ENCODE results near the gene KLHDC7B.

The KLHDC7B gene

DNA sequence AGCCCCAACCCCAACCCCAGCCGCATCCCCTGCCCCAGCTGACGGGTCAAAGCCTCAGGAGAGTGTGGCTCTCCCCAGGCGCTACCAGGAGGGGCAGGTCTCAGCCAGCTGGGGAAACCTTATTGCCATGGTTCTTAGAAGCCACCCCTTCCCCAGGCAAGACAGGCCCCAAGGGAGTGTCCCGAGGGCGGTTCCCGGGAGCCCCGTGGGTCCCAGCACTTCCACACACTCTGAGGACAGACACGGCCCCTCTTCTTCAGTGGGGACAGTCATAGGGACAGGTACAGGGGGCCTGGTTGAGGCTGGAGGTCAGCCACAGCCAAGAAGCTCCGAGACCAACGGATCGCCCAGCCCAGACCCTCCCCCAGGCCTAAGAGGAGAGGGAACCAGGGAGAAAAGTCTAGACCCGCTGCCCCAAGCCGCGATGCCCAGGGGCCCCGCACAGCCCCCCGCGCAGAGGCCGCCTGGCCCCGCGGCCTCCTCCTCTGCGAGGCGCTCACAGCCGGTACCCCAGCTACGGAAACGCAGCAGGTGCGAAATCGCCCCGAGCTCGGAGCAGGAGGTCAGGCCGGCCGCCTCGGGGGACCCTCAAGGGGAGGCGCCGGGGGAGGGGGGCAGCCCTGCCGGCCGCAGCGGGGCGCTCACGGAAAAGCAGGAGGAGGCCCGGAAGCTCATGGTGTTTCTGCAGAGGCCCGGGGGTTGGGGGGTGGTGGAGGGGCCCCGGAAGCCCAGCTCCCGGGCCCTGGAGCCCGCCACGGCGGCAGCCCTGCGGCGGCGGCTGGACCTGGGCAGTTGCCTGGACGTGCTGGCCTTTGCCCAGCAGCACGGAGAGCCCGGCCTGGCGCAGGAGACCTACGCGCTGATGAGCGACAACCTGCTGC, 2.6 kb downstream of the KLHDC7B start:
- Histone ChIP-seq H3K4me1 (ENCODE audit: control insufficient read depth, insufficient read depth, low read length, poor library complexity, severe bottlenecking) (peaks cover 39% of the 10 kb centered on the region), H3K27me3 (replicated peaks; ENCODE audit: control insufficient read depth, insufficient read depth, low read length, poor library complexity, severe bottlenecking) (no peaks in the 10 kb centered on the region), H3K9me3 (ENCODE audit: control insufficient read depth, low read length) (no peaks in the 10 kb centered on the region), H3K27ac (ENCODE audit: insufficient read depth, low read length, poor library complexity, severe bottlenecking) (peak overlapping the region; percentile 73), H3K4me3 (ENCODE audit: insufficient read depth, low read depth, low read length, poor library complexity, severe bottlenecking) (peak overlapping the region; percentile 79), H3K36me3 (ENCODE audit: control insufficient read depth, insufficient read depth, low read length) (no peaks in the 10 kb centered on the region)
- DNase-seq: peak in 1 of 3 donors; percentile 51

DNA sequence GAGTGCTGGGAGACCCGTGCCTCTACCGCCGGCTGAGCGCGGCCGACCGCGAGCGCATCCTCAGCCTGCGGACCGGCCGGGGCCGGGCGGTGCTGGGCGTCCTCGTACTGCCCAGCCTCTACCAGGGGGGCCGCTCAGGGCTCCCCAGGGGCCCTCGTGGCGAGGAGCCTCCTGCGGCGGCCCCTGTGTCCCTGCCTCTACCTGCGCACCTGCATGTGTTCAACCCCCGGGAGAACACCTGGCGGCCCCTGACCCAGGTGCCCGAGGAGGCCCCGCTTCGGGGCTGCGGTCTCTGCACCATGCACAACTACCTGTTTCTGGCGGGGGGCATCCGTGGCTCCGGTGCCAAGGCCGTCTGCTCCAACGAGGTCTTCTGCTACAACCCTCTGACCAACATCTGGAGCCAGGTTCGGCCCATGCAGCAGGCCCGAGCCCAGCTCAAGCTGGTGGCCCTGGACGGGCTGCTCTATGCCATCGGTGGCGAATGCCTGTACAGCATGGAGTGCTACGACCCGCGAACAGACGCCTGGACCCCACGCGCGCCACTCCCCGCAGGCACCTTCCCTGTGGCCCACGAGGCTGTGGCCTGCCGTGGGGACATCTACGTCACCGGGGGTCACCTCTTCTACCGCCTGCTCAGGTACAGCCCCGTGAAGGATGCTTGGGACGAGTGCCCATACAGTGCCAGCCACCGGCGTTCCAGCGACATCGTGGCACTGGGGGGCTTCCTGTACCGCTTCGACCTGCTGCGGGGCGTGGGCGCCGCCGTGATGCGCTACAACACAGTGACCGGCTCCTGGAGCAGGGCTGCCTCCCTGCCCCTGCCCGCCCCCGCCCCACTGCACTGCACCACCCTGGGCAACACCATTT, 3.5 kb downstream of the KLHDC7B start:
- peak overlapping the region; percentile 79 for H3K4me3 ChIP-seq (ENCODE audit: insufficient read depth, low read depth, low read length, poor library complexity, severe bottlenecking)
- peaks cover 39% of the 10 kb centered on the region for H3K4me1 ChIP-seq (ENCODE audit: control insufficient read depth, insufficient read depth, low read length, poor library complexity, severe bottlenecking)
- H3K27me3 ChIP-seq (replicated peaks; ENCODE audit: control insufficient read depth, insufficient read depth, low read length, poor library complexity, severe bottlenecking): no peaks in the 10 kb centered on the region
- no peak for DNase-seq
- no peaks in the 10 kb centered on the region for H3K9me3 ChIP-seq (ENCODE audit: control insufficient read depth, low read length)
- H3K36me3 ChIP-seq (ENCODE audit: control insufficient read depth, insufficient read depth, low read length): no peaks in the 10 kb centered on the region
- peak overlapping the region; percentile 73 for H3K27ac ChIP-seq (ENCODE audit: insufficient read depth, low read length, poor library complexity, severe bottlenecking)

DNA sequence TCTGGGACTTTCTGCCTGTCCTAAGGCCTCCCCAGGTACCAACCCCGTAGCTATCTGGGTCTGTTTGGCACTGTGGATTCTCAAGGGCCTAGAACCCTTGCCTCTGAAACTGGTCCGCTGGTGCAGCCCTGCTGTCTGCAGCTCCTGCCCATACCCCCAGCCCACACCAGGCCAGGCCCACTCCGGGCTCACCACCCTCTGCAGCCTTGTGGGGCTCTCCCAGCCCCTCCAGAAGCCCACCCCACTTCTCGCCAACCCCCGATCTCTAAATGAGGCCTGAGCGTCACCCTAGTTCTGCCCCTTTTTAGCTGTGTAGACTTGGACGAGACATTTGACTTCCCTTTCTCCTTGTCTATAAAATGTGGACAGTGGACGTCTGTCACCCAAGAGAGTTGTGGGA, 4.7 kb downstream of the KLHDC7B start:
- H3K9me3 ChIP-seq (ENCODE audit: control insufficient read depth, low read length): no peaks in the 10 kb centered on the region

DNA sequence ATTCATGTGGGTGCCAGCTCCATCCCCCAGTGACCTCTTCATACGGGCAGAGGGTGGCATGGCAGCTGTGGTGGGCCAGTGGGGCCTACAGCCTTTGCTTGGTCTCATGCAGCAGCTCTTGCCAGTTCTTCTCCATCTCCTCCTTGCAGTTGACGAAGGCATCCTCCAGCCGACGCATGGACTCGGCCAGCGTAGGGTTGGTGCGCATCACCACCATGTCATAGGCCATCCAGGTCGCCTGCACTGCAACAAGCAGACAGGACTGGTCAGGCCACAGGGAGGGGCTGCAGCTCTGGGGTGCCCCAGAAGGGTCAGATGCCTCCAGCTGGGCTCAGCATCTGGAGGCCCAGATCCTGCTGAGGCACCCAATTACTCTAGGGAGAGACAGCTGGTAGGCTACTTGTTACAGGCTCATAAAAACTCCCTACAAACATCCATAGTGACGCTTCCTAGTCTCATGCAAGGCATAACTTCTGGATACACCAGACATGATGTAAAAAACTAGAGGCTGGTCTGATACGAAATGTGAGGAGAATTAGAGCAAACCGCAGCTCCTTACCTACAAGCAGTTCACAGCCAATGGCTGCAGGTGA, 5.6 kb downstream of the KLHDC7B start:
- no peak for DNase-seq
- H3K9me3 ChIP-seq (ENCODE audit: control insufficient read depth, low read length): no peaks in the 10 kb centered on the region
- H3K27ac ChIP-seq (ENCODE audit: insufficient read depth, low read length, poor library complexity, severe bottlenecking): no peak overlapping the region
- peaks cover 22% of the 10 kb centered on the region for H3K4me1 ChIP-seq (ENCODE audit: control insufficient read depth, insufficient read depth, low read length, poor library complexity, severe bottlenecking)
- no peaks in the 10 kb centered on the region for H3K36me3 ChIP-seq (ENCODE audit: control insufficient read depth, insufficient read depth, low read length)
- no peak overlapping the region for H3K4me3 ChIP-seq (ENCODE audit: insufficient read depth, low read depth, low read length, poor library complexity, severe bottlenecking)
- no peaks in the 10 kb centered on the region for H3K27me3 ChIP-seq (replicated peaks; ENCODE audit: control insufficient read depth, insufficient read depth, low read length, poor library complexity, severe bottlenecking)

More for the DNA sequence above, 4.7 kb downstream of the KLHDC7B start:
- H3K4me1 ChIP-seq (ENCODE audit: control insufficient read depth, insufficient read depth, low read length, poor library complexity, severe bottlenecking): peaks cover 29% of the 10 kb centered on the region
- no peaks in the 10 kb centered on the region for H3K27me3 ChIP-seq (replicated peaks; ENCODE audit: control insufficient read depth, insufficient read depth, low read length, poor library complexity, severe bottlenecking)
- H3K36me3 ChIP-seq (ENCODE audit: control insufficient read depth, insufficient read depth, low read length): no peaks in the 10 kb centered on the region
- H3K27ac ChIP-seq (ENCODE audit: insufficient read depth, low read length, poor library complexity, severe bottlenecking): no peak overlapping the region
- no peak overlapping the region for H3K4me3 ChIP-seq (ENCODE audit: insufficient read depth, low read depth, low read length, poor library complexity, severe bottlenecking)
- no peak for DNase-seq

DNA sequence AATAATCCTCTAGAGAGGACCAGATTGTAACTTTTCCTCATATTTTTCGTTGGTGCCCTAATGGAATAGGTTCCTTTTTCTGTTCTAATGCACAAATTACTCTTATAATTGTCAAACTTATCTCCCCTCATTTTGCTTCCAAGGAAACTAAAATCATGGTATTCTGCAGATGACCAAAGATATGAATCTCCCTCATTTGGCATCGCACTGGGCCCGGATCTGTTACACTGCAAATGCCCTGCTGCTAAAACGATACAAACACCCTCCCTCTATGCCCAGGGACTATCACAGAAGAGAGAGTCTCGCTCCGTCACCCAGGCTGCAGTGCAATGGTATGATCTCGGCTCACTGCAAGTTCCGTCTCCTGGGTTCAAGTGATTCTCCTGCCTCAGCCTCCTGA, 7.6 kb downstream of the KLHDC7B start:
- no peak overlapping the region for H3K27ac ChIP-seq (ENCODE audit: insufficient read depth, low read length, poor library complexity, severe bottlenecking)
- no peaks in the 10 kb centered on the region for H3K27me3 ChIP-seq (replicated peaks; ENCODE audit: control insufficient read depth, insufficient read depth, low read length, poor library complexity, severe bottlenecking)
- H3K36me3 ChIP-seq (ENCODE audit: control insufficient read depth, insufficient read depth, low read length): no peaks in the 10 kb centered on the region
- no peak overlapping the region for H3K4me3 ChIP-seq (ENCODE audit: insufficient read depth, low read depth, low read length, poor library complexity, severe bottlenecking)
- H3K4me1 ChIP-seq (ENCODE audit: control insufficient read depth, insufficient read depth, low read length, poor library complexity, severe bottlenecking): peaks cover 13% of the 10 kb centered on the region
- DNase-seq: no peak
- no peaks in the 10 kb centered on the region for H3K9me3 ChIP-seq (ENCODE audit: control insufficient read depth, low read length)

DNA sequence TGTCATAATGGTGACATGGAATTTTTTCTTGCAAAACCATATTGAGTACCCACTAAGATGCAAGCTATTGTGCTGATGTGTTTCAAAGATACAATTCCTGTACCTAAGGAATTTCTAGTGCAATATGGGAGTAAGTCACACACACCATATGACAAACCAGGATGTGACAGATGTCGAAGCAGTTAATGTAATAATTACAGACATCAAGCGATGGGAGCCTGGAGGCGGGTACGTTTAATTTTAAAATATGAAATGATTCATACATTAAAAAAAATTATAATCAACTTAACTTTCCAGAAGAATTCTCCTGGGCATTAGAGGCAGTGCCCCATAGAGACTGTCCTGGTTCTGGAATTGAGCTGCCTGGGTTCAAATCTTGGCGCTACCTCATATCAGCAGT, 11.0 kb downstream of the KLHDC7B start:
- Histone ChIP-seq H3K9me3 (ENCODE audit: control insufficient read depth, low read length) (no peaks in the 10 kb centered on the region), H3K4me3 (ENCODE audit: insufficient read depth, low read depth, low read length, poor library complexity, severe bottlenecking) (no peak overlapping the region), H3K27ac (ENCODE audit: insufficient read depth, low read length, poor library complexity, severe bottlenecking) (no peak overlapping the region), H3K4me1 (ENCODE audit: control insufficient read depth, insufficient read depth, low read length, poor library complexity, severe bottlenecking) (no peaks in the 10 kb centered on the region), H3K36me3 (ENCODE audit: control insufficient read depth, insufficient read depth, low read length) (no peaks in the 10 kb centered on the region), H3K27me3 (replicated peaks; ENCODE audit: control insufficient read depth, insufficient read depth, low read length, poor library complexity, severe bottlenecking) (no peaks in the 10 kb centered on the region)
- DNase-seq: no peak

DNA sequence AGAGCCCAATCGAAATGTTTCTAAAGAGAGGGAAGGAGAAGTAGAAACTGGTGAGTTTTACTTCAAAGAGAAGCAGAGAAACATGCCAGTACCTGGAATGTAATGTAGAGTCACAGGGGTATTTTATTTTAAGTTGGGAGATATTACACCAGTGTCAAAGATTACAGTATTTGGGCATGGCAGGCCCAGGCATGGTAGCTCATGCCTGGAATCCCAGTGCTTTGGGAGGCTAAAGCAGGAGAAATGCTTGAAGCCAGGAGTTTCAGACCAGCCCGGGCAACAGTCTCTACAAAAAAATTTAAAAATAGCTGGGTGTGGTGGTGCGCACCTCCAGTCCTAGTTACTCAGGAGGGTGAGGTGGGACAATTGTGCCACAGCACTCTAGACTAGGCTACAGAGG, 14.3 kb downstream of the KLHDC7B start:
- Histone ChIP-seq H3K4me1 (ENCODE audit: control insufficient read depth, insufficient read depth, low read length, poor library complexity, severe bottlenecking) (peaks cover 8% of the 10 kb centered on the region), H3K9me3 (ENCODE audit: control insufficient read depth, low read length) (no peaks in the 10 kb centered on the region), H3K4me3 (ENCODE audit: insufficient read depth, low read depth, low read length, poor library complexity, severe bottlenecking) (no peak overlapping the region), H3K27ac (ENCODE audit: insufficient read depth, low read length, poor library complexity, severe bottlenecking) (no peak overlapping the region), H3K27me3 (replicated peaks; ENCODE audit: control insufficient read depth, insufficient read depth, low read length, poor library complexity, severe bottlenecking) (no peaks in the 10 kb centered on the region), H3K36me3 (ENCODE audit: control insufficient read depth, insufficient read depth, low read length) (no peaks in the 10 kb centered on the region)
- no peak for DNase-seq

DNA sequence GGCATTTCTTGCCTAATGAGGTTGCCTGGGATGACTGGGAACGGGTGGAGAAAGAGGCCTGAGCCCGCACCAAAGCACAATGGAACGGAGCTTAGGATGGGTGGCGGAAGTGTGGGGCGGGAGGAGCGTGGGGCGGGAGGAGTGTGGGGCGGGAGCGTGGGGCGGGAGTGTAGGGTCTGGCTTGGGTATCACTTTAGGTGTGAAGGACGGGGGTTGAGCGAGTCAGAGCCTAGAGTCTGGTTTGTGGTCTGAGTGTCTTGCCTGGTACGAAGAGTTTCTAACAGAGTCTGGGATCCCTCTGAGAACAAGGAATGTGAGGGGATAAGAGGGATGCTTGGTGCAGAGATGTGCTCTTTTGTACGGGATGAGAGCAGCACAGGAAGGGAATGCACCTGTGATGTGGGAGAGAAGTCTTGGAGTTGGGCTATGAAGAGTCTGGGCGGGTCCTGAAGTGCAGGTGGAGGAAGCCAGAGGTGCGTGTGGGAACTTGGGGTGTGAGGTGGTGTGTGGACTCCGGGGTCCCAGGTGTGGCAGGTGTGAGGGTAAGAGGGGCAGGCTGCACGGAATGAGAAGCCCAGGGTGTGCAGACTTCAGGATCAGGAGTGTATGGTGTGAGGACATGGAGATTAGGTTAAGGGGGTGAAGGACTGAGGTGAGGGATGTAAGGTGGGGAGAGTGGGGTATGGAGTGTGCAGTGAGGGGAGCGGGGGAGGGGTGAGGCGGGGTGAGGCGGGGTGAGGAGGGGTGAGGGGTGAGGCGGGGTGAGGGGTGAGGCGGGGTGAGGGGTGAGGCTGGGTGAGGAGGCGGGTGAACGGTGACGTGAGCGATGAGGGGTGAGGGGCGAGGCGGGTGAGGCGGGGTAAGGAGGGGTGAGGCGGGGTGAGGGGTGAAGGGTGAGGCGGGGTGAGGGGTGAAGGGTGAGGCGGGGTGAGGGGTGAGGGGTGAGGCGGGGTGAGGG, 16.0 kb downstream of the KLHDC7B start:
- no peak overlapping the region for H3K27ac ChIP-seq (ENCODE audit: insufficient read depth, low read length, poor library complexity, severe bottlenecking)
- no peak for DNase-seq
- H3K9me3 ChIP-seq (ENCODE audit: control insufficient read depth, low read length): no peaks in the 10 kb centered on the region
- peaks cover 8% of the 10 kb centered on the region for H3K4me1 ChIP-seq (ENCODE audit: control insufficient read depth, insufficient read depth, low read length, poor library complexity, severe bottlenecking)
- no peak overlapping the region for H3K4me3 ChIP-seq (ENCODE audit: insufficient read depth, low read depth, low read length, poor library complexity, severe bottlenecking)
- no peaks in the 10 kb centered on the region for H3K27me3 ChIP-seq (replicated peaks; ENCODE audit: control insufficient read depth, insufficient read depth, low read length, poor library complexity, severe bottlenecking)
- no peaks in the 10 kb centered on the region for H3K36me3 ChIP-seq (ENCODE audit: control insufficient read depth, insufficient read depth, low read length)
